SHP77 (cell line): Measurements from ENCODE around the gene DPY19L1.
"Not testable (repeated sequence)": the region's sequence is repeated elsewhere in the genome, so short reads cannot be mapped to it uniquely, and the experiment has no call there.

ENCODE experiments used
- DNase-seq, 2 experiments: peaks; one replicate each; lab custom pipeline; 2025; lab: John Stamatoyannopoulos, UW

Gene DPY19L1

GRCh38 chr7:35032166-35032565 is 5.1 kb downstream of the DPY19L1 start:
- no peak for DNase-seq

GRCh38 chr7:35030848-35031247 is 6.4 kb downstream of the DPY19L1 start:
- DNase-seq: no peak

GRCh38 chr7:35029311-35029710 is 8.0 kb downstream of the DPY19L1 start:
- DNase-seq: no peak

- no peak for DNase-seq
These were observed 11.1 kb downstream of the DPY19L1 start for GRCh38 chr7:35026150-35026549.

GRCh38 chr7:35025369-35025870 is 11.9 kb downstream of the DPY19L1 start:
- no peak for DNase-seq

GRCh38 chr7:35024298-35024697 is 13.0 kb downstream of the DPY19L1 start:
- DNase-seq: no peak

GRCh38 chr7:35022725-35023124 is 14.6 kb downstream of the DPY19L1 start:
- no peak for DNase-seq

GRCh38 chr7:35021445-35021844 is 15.8 kb downstream of the DPY19L1 start:
- DNase-seq: no peak

GRCh38 chr7:35019801-35020200 is 17.5 kb downstream of the DPY19L1 start:
- no peak for DNase-seq

- no peak for DNase-seq
These were observed 18.0 kb downstream of the DPY19L1 start for GRCh38 chr7:35019179-35019729.

GRCh38 chr7:35015346-35015859 is 21.9 kb downstream of the DPY19L1 start:
- DNase-seq: no peak

- DNase-seq: no peak
These were observed 25.1 kb downstream of the DPY19L1 start for GRCh38 chr7:35012160-35012559.

- DNase-seq: no peak
These were observed 26.2 kb downstream of the DPY19L1 start for GRCh38 chr7:35011085-35011484.

GRCh38 chr7:35007768-35008167 is 29.5 kb downstream of the DPY19L1 start:
- DNase-seq: no peak

- DNase-seq: peak; percentile 18 to 30
These were observed 32.7 kb downstream of the DPY19L1 start for GRCh38 chr7:35004531-35005095.

- DNase-seq: peak; percentile 72 to 76
These were observed 33.5 kb downstream of the DPY19L1 start for GRCh38 chr7:35003679-35004303.

GRCh38 chr7:35003177-35003650 is 34.1 kb downstream of the DPY19L1 start:
- DNase-seq: not testable (repeated sequence)

- not testable (repeated sequence) for DNase-seq
These were observed 39.0 kb downstream of the DPY19L1 start for GRCh38 chr7:34998335-34998734.

- not testable (repeated sequence) for DNase-seq
These were observed 40.7 kb downstream of the DPY19L1 start for GRCh38 chr7:34996423-34997090.

GRCh38 chr7:34995757-34996156 is 41.5 kb downstream of the DPY19L1 start:
- no peak for DNase-seq

GRCh38 chr7:34991938-34992840 is 45.1 kb downstream of the DPY19L1 start:
- no peak for DNase-seq
